ENCODE results near the gene RAD51D. TPM values are rescaled to one million over a fixed set of nuclear protein-coding genes. Genes with fewer than 3 reads are reported as not detected.

RAD51D gene
- total and polyA plus RNA-seq, 10 of the 15 experiments (the other 5 are each of a cell fraction or from before 2014, with no cell fraction given) = 2.6 to 29.3 (median 13.5) TPM

DNA sequence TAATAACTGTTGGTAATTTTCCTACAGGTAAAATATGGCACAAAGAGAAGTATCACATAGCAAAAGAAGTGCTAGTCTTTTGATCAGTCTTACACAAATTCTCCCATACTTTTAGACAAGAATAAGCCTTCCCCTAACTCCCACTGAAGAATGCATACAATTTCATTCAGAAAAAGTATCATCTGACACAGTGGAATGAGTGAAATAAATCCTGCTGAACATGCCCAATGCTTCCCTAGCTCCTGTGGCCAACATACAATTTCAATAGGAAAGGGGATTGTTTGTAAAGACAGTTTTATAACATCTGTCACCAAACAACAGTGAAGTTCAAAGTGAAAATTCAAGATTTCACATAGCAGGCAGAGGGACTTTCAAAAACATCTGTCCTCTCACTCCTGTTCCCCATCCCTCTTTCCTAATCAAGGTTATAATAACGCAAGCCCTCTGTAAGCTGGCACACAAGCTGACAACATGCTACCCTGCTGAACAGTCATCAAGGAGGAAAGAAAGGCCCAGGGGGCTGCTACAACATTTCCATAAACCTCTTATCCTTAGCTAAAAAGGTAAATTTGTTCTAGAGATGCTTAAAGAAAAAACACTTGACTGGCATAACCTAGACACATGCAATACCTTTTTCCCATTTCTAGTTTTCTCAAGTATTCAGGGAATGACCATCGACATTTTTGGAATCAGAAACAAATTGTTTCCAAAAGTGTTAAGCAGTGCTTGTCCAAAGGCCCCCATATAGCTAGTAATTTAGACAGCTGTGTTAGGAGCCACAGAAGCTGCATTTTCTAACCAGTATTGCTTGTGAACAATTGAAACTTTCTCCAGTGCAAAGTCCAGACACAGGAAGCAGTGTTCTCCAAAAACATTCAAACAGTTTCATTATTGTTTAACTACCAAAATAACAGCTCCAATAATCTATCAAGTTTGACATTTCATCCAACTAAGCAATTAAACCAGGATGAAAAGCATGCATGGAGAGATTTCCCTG is 44.7 kb downstream of the RAD51D start:
- in situ Hi-C loops (cut with MboI) = no loop called here
- TSS peak; percentile 39 for BruUV-seq (replicated peaks)
- CTCF ChIA-PET = interaction anchor here (1.2 to 3.2 kb wide), 5 partner anchors 8 to 28 kb away, joined by 3 to 25 read pairs (median 7); partner anchors contain the start of gene RFFL
- WGBS (ENCODE audit: insufficient coverage, insufficient replicate concordance, low lambda C conversion rate, missing lambda C conversion rate) = 100% methylated on average over 2 of the region's 2 CpGs
- no peak overlapping the region for H3K9ac ChIP-seq (ENCODE audit: control insufficient read depth, insufficient read depth, low read length)
- 0 out of 2 replicates have a peak overlapping the region, but pooled peaks have one; percentile 6 for H3K4me3 ChIP-seq
- intact Hi-C loops (cut with micrococcal nuclease; ENCODE audit: unreplicated experiment) = no loop called here
- SMC1A ChIA-PET (ENCODE audit: uncharacterized antibody, unreplicated experiment) = interaction anchor here (0.8 to 20.5 kb wide), 12 partner anchors 9 to 89 kb away, joined by 3 to 534 read pairs (median 4); partner anchors contain the start of gene RFFL
- ATAC-seq (peak; percentile 37; the same call in 2 of the 3 replicates), FAIRE-seq (no peak), DNase-seq (ENCODE audit: low read depth, low spot score) (no peak)
- H3K4me2 ChIP-seq (ENCODE audit: control insufficient read depth, insufficient read depth) = peak overlapping the region; percentile 47
- no peaks in the 10 kb centered on the region for H3K36me3 ChIP-seq (ENCODE audit: control insufficient read depth in 2 of 2, insufficient read depth in 2 of 2, low read length in 1 of 2)
- RAD21 ChIA-PET (ENCODE audit: unreplicated experiment) = interaction anchor here (0.6 to 22.2 kb wide), 7 partner anchors 9 to 33 kb away, joined by 3 to 452 read pairs (median 6); partner anchors contain the start of gene RFFL
- H3K79me2 ChIP-seq (ENCODE audit: control insufficient read depth, insufficient read depth, low read length) = peaks cover 84% of the 10 kb centered on the region
- no peaks in the 10 kb centered on the region for H3K27me3 ChIP-seq (replicated peaks in 1 of 2; ENCODE audit: control insufficient read depth in 2 of 2, insufficient read depth in 2 of 2, low read length in 1 of 2)
- no peaks in the 10 kb centered on the region for H4K20me1 ChIP-seq (ENCODE audit: control insufficient read depth, insufficient read depth)
- H3K9me3 ChIP-seq (replicated peaks; ENCODE audit: control insufficient read depth, insufficient read depth, low read length) = no peaks in the 10 kb centered on the region
- H2AFZ ChIP-seq (ENCODE audit: control insufficient read depth, low read depth, low read length) = no peak overlapping the region
- no peak for TF ChIP-seq ATF7 (IDR thresholded peaks at IDR 0.05; ENCODE audit: low read depth)
- TF ChIP-seq IKZF1 (conservative IDR thresholded peaks at IDR 0.05) = peak; percentile 17; the same call in 1 of the 2 replicates
- peak; percentile 13 to 29; a peak in 2 of 4 replicates for TF ChIP-seq IKZF2 (IDR thresholded peaks at IDR 0.05)
- TF ChIP-seq ZNF24 (IDR thresholded peaks at IDR 0.05) = 0 out of 2 replicates have a peak, but pooled peaks have one; percentile 29
- 0 out of 2 replicates have a peak, but pooled peaks have one; percentile 12 for TF ChIP-seq MTA2 (IDR thresholded peaks at IDR 0.05; ENCODE audit: low read depth)
- POLR2A ChIA-PET = interaction anchor here (0.7 to 6.1 kb wide), 6 partner anchors 11 to 28 kb away, joined by 3 to 45 read pairs (median 6); partner anchors contain the start of gene RFFL
- H3K27ac ChIP-seq (ENCODE audit: control insufficient read depth, insufficient read depth) = peak overlapping the region; percentile 56
- peaks cover 34% of the 10 kb centered on the region for H3K4me1 ChIP-seq (ENCODE audit: control insufficient read depth, insufficient read depth, low read length)
